ENCODE data around the gene RNF7. TPM values are rescaled to one million over a fixed set of nuclear protein-coding genes. Genes with fewer than 3 reads are reported as not detected.
"Not testable (repeated sequence)": the region's sequence is repeated elsewhere in the genome, so short reads cannot be mapped to it uniquely, and the experiment has no call there.

Gene RNF7
- total RNA-seq, 1 experiment from 2014 or later, result 143 TPM

GRCh38 chr3:141782386-141782932, 44.4 kb downstream of the RNF7 start:
- no peak for DNase-seq (ENCODE audit: low spot score)

GRCh38 chr3:141783632-141784031, 45.5 kb downstream of the RNF7 start:
- no peak for DNase-seq (ENCODE audit: low spot score)

GRCh38 chr3:141784096-141784495, 46.0 kb downstream of the RNF7 start:
- DNase-seq (ENCODE audit: low spot score), result no peak

- DNase-seq (ENCODE audit: low spot score), result no peak
These were observed 46.4 kb downstream of the RNF7 start for GRCh38 chr3:141784531-141784930.

- no peak for DNase-seq (ENCODE audit: low spot score)
These were observed 50.1 kb downstream of the RNF7 start for GRCh38 chr3:141788149-141788548.

- not testable (repeated sequence) for DNase-seq (ENCODE audit: low spot score)
These were observed 50.7 kb downstream of the RNF7 start for GRCh38 chr3:141788750-141789149.

GRCh38 chr3:141789281-141789680, 51.2 kb downstream of the RNF7 start:
- peak; percentile 29 for DNase-seq (ENCODE audit: low spot score)

GRCh38 chr3:141790171-141790570, 52.1 kb downstream of the RNF7 start:
- DNase-seq (ENCODE audit: low spot score), result no peak

GRCh38 chr3:141792495-141792894, 54.4 kb downstream of the RNF7 start:
- DNase-seq (ENCODE audit: low spot score), result no peak

GRCh38 chr3:141793476-141794260, 55.6 kb downstream of the RNF7 start:
- no peak for DNase-seq (ENCODE audit: low spot score)

GRCh38 chr3:141795276-141795675, 57.2 kb downstream of the RNF7 start:
- no peak for DNase-seq (ENCODE audit: low spot score)

GRCh38 chr3:141795741-141796080, 57.6 kb downstream of the RNF7 start:
- DNase-seq (ENCODE audit: low spot score), result no peak

GRCh38 chr3:141796081-141796888, 58.2 kb downstream of the RNF7 start:
- DNase-seq (ENCODE audit: low spot score), result no peak

Other genes with a start within 250 kb of the RNF7 start
- not detected in 2 replicates for gene GRK7, start 25.1 kb downstream of the RNF7 start, total RNA-seq (2014; rRNA removed; shearing (Covaris generic))
- 88.6 and 91.5 TPM in 2 replicates for gene ATP1B3, start 138.3 kb downstream of the RNF7 start, total RNA-seq (2014; rRNA removed; shearing (Covaris generic))